ENCODE results near the gene MPO. TPM values are rescaled to one million over a fixed set of nuclear protein-coding genes. Genes with fewer than 3 reads are reported as not detected.

The MPO gene
- total RNA-seq, 4 donors from 2014 or later: 1.7 TPM; not detected in 3

DNA sequence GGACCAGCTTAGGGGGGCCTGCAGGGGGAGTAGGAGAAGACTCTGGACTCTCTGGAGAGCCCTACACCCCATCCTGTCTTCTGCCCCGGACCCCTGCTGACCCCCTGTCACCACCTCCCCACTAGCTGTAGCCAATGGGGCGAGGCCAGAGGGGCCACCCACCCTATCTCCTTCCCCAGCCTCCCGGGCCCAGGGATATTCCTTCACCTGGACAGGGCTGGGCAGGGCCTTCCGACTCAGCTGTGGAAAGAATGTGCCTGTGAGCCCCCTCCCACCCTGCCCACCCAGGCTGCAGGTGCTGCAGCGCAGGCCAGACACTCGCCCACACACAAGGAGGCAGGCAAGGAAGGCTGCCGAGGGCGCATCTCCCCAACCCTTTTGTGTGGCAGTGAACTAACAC is 24.9 kb upstream of the MPO start:
- H3K36me3 ChIP-seq: no peaks in the 10 kb centered on the region
- DNase-seq: peak in 1 of 3 donors; percentile 7

DNA sequence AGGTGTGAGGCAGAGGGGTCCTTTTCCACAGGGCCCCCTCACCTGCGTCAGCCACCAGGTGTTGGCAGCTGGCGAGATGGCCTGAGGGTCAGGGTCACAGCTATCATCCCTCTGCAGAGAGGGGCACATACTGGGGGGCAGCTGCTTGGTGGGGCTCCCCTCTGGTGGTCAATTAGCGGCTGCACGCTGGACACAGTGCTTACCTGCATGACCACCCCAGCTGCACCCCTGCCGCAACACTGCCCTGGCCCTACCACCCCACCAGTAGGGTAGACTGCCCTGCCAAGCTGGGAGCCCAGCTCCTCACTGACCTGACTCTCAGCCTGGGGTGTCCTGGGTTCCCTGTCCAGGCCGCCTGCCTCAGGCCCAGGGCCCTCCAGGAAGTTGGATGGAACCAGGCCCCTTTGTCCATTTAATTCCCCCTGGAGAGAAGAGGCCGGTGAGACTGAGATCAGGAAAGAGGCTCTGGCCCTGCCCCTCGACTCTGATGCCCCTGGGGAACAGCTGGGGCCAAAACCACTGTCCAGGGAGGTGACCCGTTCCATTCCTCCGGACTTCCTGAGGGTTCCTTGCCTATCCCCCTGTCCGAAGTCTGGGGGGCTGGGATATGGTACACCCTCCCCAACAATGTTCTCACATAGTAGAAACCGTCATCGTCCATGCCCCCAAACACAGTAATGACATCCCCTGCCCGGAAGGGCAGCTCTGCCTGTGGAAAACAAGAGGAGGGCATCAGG is 24.2 kb upstream of the MPO start:
- Histone ChIP-seq H3K9me3 (no peaks in the 10 kb centered on the region), H3K36me3 (no peaks in the 10 kb centered on the region), H3K27me3 (no peaks in the 10 kb centered on the region), H3K4me1 (no peaks in the 10 kb centered on the region), H3K27ac (no peak overlapping the region), H3K4me3 (no peak overlapping the region)
- peak in 2 of 3 donors; percentile 11 to 40 for DNase-seq
- no peak for TF ChIP-seq POLR2A (IDR thresholded peaks at IDR 0.05)
- TF ChIP-seq, protein P1, sequence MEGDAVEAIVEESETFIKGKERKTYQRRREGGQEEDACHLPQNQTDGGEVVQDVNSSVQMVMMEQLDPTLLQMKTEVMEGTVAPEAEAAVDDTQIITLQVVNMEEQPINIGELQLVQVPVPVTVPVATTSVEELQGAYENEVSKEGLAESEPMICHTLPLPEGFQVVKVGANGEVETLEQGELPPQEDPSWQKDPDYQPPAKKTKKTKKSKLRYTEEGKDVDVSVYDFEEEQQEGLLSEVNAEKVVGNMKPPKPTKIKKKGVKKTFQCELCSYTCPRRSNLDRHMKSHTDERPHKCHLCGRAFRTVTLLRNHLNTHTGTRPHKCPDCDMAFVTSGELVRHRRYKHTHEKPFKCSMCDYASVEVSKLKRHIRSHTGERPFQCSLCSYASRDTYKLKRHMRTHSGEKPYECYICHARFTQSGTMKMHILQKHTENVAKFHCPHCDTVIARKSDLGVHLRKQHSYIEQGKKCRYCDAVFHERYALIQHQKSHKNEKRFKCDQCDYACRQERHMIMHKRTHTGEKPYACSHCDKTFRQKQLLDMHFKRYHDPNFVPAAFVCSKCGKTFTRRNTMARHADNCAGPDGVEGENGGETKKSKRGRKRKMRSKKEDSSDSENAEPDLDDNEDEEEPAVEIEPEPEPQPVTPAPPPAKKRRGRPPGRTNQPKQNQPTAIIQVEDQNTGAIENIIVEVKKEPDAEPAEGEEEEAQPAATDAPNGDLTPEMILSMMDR (IDR thresholded peaks at IDR 0.05): no peak

More for the DNA sequence above, 24.9 kb upstream of the MPO start:
- no peaks in the 10 kb centered on the region for H3K9me3 ChIP-seq
- H3K27me3 ChIP-seq: no peaks in the 10 kb centered on the region
- H3K4me1 ChIP-seq: no peaks in the 10 kb centered on the region
- no peak overlapping the region for H3K4me3 ChIP-seq
- H3K27ac ChIP-seq: no peak overlapping the region
- TF ChIP-seq, protein P1 (IDR thresholded peaks at IDR 0.05): no peak
- TF ChIP-seq POLR2A (IDR thresholded peaks at IDR 0.05): no peak

DNA sequence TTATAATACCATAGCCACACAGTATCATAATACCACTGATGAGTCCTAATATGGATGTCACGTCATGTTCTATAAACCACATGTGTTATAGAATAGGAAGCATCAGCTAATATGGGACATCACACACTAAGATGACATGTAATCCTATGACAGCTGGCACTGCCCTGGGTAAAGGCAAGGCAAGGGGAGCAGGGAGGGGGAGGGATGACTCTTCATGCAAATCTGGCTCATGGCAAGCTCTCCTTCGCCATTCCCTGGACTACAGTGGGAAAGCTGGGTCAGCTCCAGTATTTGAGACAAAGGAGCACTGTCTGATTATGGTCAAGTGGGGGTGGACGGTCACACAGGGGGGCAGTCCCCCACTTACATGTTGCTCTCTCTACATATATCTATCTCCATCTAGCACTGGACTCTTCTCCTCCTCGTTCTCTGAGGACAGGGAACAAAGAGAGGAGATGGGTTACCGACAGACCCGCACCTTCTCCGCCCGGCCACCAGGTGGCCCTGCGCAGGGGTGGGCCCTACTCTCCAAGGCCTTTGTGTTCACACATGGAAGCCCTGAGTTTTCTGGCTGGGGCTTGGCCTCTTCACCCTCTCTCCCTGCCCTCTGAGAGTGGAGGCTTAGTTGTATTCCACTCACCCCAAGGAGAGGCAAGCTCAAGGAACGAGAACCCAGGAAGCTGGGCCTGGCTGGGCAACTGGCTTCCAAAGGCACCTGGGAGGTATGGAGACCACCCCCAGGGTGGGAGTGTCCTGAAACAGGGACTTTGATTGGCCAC is 23.4 kb upstream of the MPO start:
- Histone ChIP-seq H3K9me3 (no peaks in the 10 kb centered on the region), H3K27ac (no peak overlapping the region), H3K27me3 (no peaks in the 10 kb centered on the region), H3K4me1 (no peaks in the 10 kb centered on the region), H3K4me3 (no peak overlapping the region), H3K36me3 (no peaks in the 10 kb centered on the region)
- peak; percentile 28 to 68 (median 54) for DNase-seq
- TF ChIP-seq, protein P1 (IDR thresholded peaks at IDR 0.05): peak; percentile 23 to 71 (median 57)
- no peak for TF ChIP-seq POLR2A (IDR thresholded peaks at IDR 0.05)

DNA sequence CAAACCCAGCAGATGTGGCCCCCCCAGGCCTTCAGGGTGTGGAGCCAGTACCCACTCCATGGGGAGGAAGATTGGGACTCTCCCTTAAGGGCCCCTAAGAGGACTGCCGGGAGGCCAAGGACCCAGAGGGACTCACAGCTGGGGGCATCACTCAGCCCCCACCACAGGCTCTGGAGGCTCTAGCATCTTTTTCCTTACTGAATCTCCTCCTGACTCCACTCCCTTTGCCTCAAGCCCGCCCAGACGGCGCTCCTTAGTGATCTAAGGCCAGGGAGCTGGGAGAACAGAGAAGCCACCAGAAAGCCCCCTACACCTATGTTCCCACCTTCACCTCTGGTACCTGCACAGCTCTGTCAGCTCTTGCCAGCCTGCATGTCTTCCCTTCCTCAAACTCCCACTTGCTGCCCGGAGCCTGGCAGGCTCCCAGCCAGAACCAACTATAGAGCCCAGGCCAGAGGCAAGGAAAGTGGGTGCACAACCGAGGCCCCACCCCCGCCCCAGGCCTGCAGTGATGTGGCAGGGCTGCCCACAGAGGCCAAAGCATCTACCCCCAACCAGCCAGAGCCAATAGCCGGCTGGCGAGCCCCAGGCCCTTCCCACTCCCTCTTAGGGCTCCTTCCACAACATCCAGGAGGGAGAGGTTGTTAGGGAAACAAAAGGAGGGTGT is 22.3 kb upstream of the MPO start:
- no peaks in the 10 kb centered on the region for H3K36me3 ChIP-seq
- DNase-seq: peak in 1 of 3 donors; percentile 5
- TF ChIP-seq POLR2A (IDR thresholded peaks at IDR 0.05): no peak

GRCh38 chr17:58302171-58302918 is 21.6 kb upstream of the MPO start:
- no peak for DNase-seq

More for the DNA sequence above, 22.3 kb upstream of the MPO start:
- no peaks in the 10 kb centered on the region for H3K27me3 ChIP-seq
- no peaks in the 10 kb centered on the region for H3K9me3 ChIP-seq
- no peaks in the 10 kb centered on the region for H3K4me1 ChIP-seq
- H3K27ac ChIP-seq: no peak overlapping the region
- no peak overlapping the region for H3K4me3 ChIP-seq

More at GRCh38 chr17:58302171-58302918, 21.6 kb upstream of the MPO start:
- Histone ChIP-seq H3K36me3 (no peaks in the 10 kb centered on the region), H3K27me3 (no peaks in the 10 kb centered on the region), H3K27ac (no peak overlapping the region), H3K4me1 (no peaks in the 10 kb centered on the region), H3K9me3 (no peaks in the 10 kb centered on the region), H3K4me3 (no peak overlapping the region)
- TF ChIP-seq, protein P1 (IDR thresholded peaks at IDR 0.05): no peak
- TF ChIP-seq POLR2A (IDR thresholded peaks at IDR 0.05): no peak

Measured in Peyer's patch (tissue), 4 donors.